Immature natural killer cell (primary cell): ENCODE results near the gene ACSL3. TPM values are rescaled to one million over a fixed set of nuclear protein-coding genes. Genes with fewer than 3 reads are reported as not detected.
"Not testable (repeated sequence)": the region's sequence is repeated elsewhere in the genome, so short reads cannot be mapped to it uniquely, and the experiment has no call there.

Source experiments
- DNase-seq, 3 donors: peaks; one replicate each; pipeline ENCODE4 v3.0.0; 2022; ENCODE audit warnings: mixed read lengths in 1 of 3
- H3K27ac Mint-ChIP-seq, 6 donors: one replicate each; pipeline ENCODE4 v1.8.0; 2020; ENCODE audit warnings: mixed read lengths in 6 of 6, mild to moderate bottlenecking in 5 of 6, inconsistent platforms in 4 of 6, moderate library complexity in 3 of 6
- H3K27me3 Mint-ChIP-seq, 3 donors: one replicate each; pipeline ENCODE4 v1.8.0; 2020 to 2021; ENCODE audit warnings: low read depth in 3 of 3, mild to moderate bottlenecking in 3 of 3, mixed read lengths in 3 of 3, moderate library complexity in 3 of 3, inconsistent platforms in 1 of 3
- H3K36me3 Mint-ChIP-seq, 3 donors: one replicate each; pipeline ENCODE4 v1.8.0; 2020; ENCODE audit warnings: mixed read lengths in 3 of 3, inconsistent platforms in 2 of 3, mild to moderate bottlenecking in 2 of 3
- H3K4me1 Mint-ChIP-seq, 2 donors: one replicate each; pipeline ENCODE4 v1.8.0; 2020; ENCODE audit warnings: inconsistent platforms in 2 of 2, mild to moderate bottlenecking in 2 of 2, mixed read lengths in 2 of 2, moderate library complexity in 1 of 2
- H3K4me3 Mint-ChIP-seq, 5 donors: one replicate each; pipeline ENCODE4 v1.8.0; 2020; ENCODE audit warnings: mild to moderate bottlenecking in 5 of 5, mixed read lengths in 5 of 5, inconsistent platforms in 3 of 5, moderate library complexity in 3 of 5
- H3K9me3 Mint-ChIP-seq, 6 donors: one replicate each; pipeline ENCODE4 v1.8.0; 2020; ENCODE audit warnings: mild to moderate bottlenecking in 6 of 6, mixed read lengths in 6 of 6, inconsistent platforms in 4 of 6, moderate library complexity in 3 of 6
- polyA plus RNA-seq, 3 donors: library from polyadenylated mRNA; unstranded; fragments of 300-500 nt; fragmentation: Illumina TruSeq; gene quantifications; one replicate each; pipeline ENCODE4 v1.2.3, GENCODE V29; 2021

Gene ACSL3
- polyA plus RNA-seq, 3 donors from 2014 or later: 25.7 to 37.4 (median 37.3) TPM

DNA sequence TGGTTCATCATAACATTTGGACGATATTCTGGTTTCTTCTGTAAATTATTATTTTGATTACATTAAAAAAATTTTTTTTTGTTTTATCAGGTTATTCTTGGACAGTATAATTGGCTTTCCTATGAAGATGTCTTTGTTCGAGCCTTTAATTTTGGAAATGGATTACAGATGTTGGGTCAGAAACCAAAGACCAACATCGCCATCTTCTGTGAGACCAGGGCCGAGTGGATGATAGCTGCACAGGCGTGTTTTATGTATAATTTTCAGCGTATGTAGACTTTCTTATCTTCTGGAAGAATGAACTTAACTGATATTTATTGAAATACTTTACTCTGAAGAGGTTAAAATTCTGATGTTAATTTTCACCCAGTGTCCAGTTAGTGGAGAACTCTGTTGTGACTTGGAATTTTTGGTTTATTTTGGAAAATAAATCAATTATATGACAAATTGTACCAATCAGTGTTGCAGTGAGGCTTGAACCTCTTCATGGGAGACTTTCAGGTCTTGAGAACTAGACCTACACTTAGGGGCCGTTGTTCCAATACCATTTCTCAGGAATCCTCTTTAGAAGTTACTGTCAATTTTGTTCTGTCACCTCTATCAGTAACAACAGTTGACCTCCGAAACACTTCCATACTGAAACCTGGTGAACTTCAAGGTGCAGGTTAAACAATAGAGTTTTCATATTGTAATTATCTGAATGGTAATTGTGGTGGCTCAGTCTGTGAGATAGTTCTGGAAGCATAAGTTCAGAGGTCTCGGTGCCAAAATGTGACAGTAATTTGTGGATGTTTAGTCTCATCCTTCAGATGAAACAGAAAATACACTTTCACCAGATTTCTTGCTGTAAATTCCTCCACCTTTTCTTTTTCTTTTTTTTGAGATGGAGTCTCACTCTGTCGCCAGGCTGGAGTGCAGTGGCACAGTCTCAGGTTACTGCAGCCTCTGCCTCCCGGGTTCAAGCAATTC lies 55.7 kb downstream of the ACSL3 start:
- no peaks in the 10 kb centered on the region for H3K27me3 Mint-ChIP-seq
- H3K9me3 Mint-ChIP-seq: no peaks in the 10 kb centered on the region
- H3K27ac Mint-ChIP-seq: no peak overlapping the region
- peaks cover 15 to 18% of the 10 kb centered on the region in 2 donors for H3K4me1 Mint-ChIP-seq
- DNase-seq: no peak
- no peak overlapping the region for H3K4me3 Mint-ChIP-seq
- H3K36me3 Mint-ChIP-seq: peaks cover 5 to 17% (median 11%) of the 10 kb centered on the region in 3 donors

GRCh38 chr2:222917212-222917611 lies 56.4 kb downstream of the ACSL3 start:
- H3K4me3 Mint-ChIP-seq, DNase-seq, H3K9me3 Mint-ChIP-seq, H3K27me3 Mint-ChIP-seq, H3K27ac Mint-ChIP-seq: not testable (repeated sequence)
- Mint-ChIP-seq H3K36me3 (peaks cover 5 to 22% (median 16%) of the 10 kb centered on the region in 3 donors), H3K4me1 (peaks cover 11% of the 10 kb centered on the region in 2 donors)

- no peak for DNase-seq
- Mint-ChIP-seq H3K27me3 (no peaks in the 10 kb centered on the region), H3K9me3 (no peaks in the 10 kb centered on the region), H3K4me1 (no peaks in the 10 kb centered on the region), H3K4me3 (no peak overlapping the region), H3K27ac (no peak overlapping the region), H3K36me3 (peaks cover 13 to 43% (median 27%) of the 10 kb centered on the region in 3 donors)
Observed at GRCh38 chr2:222919841-222920526, 59.1 kb downstream of the ACSL3 start.

DNA sequence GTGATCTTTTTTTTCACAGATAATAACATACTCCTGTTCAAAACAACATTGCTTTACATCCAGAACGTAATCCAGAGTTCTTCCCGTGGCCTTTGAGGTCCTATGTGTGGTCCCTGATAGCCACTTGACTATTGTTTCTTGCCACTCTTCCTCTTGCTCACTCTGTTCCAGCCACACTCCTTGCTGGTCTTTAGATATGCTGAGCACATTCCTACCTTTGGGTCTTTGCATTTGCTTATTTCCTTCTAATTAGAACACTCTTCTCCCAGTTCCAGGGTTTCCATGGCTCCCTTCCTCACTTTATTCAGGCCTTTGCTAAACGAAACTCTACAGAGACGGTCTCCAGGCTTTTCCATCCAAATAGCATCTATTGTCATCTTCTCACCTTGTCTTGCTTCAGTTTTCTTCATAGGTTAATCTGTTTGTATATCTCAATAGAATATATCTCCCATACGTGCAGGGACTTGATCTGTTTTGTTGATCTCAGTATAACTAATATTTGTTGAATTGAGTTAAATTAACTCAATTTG lies 59.9 kb downstream of the ACSL3 start:
- no peaks in the 10 kb centered on the region for H3K27me3 Mint-ChIP-seq
- no peaks in the 10 kb centered on the region for H3K9me3 Mint-ChIP-seq
- no peak overlapping the region for H3K4me3 Mint-ChIP-seq
- H3K36me3 Mint-ChIP-seq: peaks cover 13 to 44% (median 27%) of the 10 kb centered on the region in 3 donors
- H3K27ac Mint-ChIP-seq: peak overlapping the region in 1 of 6 donors; percentile 13
- no peak for DNase-seq
- no peaks in the 10 kb centered on the region for H3K4me1 Mint-ChIP-seq

DNA sequence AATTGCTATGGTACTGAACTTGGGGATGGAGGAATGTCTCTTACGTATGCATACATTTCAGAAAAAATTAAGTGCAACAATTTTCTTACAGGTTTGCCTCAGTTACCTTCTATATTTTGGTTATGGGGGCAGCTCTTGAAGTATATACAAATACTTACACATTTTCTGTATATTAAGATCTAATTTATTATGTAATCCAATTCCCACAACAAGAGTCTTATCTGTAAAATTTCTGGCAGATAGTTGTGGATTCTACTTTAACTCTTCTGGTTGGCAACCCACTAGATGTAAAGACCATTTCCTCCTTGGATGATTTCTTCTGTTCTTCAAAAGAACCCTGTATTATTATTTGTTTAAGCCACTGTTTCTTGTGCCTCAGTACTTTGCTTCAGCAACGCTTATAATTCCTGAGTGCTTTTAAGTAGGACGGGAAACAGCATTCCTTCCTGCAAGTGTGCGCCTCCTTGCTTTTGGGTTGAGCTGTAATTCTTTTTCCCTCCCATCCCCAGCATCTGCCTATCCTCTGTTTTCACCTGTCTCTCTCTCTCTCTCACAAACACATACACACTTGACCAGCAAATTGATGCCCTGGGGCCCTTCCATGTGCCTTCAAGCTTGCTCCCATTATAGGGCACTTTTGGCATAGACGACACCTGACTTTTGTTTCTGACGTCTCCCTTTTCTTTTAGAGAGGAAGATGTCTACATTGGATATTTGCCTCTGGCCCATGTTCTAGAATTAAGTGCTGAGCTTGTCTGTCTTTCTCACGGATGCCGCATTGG lies 61.4 kb downstream of the ACSL3 start:
- Mint-ChIP-seq H3K36me3 (peaks cover 13 to 49% (median 30%) of the 10 kb centered on the region in 3 donors), H3K27ac (no peak overlapping the region), H3K4me1 (no peaks in the 10 kb centered on the region), H3K27me3 (no peaks in the 10 kb centered on the region), H3K4me3 (no peak overlapping the region), H3K9me3 (no peaks in the 10 kb centered on the region)
- DNase-seq: no peak

GRCh38 chr2:222926915-222927314 lies 66.1 kb downstream of the ACSL3 start:
- no peak for DNase-seq
- H3K36me3 Mint-ChIP-seq: peaks cover 21 to 50% (median 27%) of the 10 kb centered on the region in 3 donors
- H3K4me3 Mint-ChIP-seq: no peak overlapping the region
- no peaks in the 10 kb centered on the region for H3K9me3 Mint-ChIP-seq
- no peaks in the 10 kb centered on the region for H3K4me1 Mint-ChIP-seq
- H3K27ac Mint-ChIP-seq: no peak overlapping the region
- H3K27me3 Mint-ChIP-seq: peaks cover 0 to 2% (median 0%) of the 10 kb centered on the region in 3 donors

- H3K9me3 Mint-ChIP-seq: no peaks in the 10 kb centered on the region
- DNase-seq: no peak
- no peaks in the 10 kb centered on the region for H3K4me1 Mint-ChIP-seq
- H3K36me3 Mint-ChIP-seq: peaks cover 19 to 47% (median 24%) of the 10 kb centered on the region in 3 donors
- H3K27me3 Mint-ChIP-seq: peaks cover 0 to 2% (median 0%) of the 10 kb centered on the region in 3 donors
- H3K4me3 Mint-ChIP-seq: no peak overlapping the region
- no peak overlapping the region for H3K27ac Mint-ChIP-seq
Observed at GRCh38 chr2:222927600-222927999, 66.8 kb downstream of the ACSL3 start.

DNA sequence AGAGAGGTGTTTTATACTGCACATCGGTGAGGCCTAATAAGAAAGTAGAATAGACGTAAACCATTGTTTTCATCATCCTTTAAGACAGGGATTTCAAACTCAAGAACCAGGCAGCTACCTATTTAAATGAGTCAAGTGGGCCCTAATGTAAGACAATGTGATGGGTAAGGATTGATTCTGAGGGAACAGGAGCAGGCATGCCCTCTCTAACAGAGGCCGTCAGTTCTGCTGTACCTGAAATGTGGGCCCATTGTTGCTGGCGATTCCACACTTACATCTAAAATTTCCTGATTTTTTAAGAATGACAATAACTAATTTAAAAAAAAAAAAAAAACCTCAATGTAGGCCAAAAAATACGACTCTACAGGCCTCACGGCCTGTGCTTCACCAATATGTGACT lies 67.5 kb downstream of the ACSL3 start:
- Mint-ChIP-seq H3K9me3 (no peaks in the 10 kb centered on the region), H3K36me3 (peaks cover 22 to 46% (median 23%) of the 10 kb centered on the region in 3 donors), H3K4me3 (no peak overlapping the region), H3K4me1 (no peaks in the 10 kb centered on the region), H3K27ac (peak overlapping the region in 1 of 6 donors; percentile 3), H3K27me3 (peaks cover 0 to 2% (median 0%) of the 10 kb centered on the region in 3 donors)
- no peak for DNase-seq

DNA sequence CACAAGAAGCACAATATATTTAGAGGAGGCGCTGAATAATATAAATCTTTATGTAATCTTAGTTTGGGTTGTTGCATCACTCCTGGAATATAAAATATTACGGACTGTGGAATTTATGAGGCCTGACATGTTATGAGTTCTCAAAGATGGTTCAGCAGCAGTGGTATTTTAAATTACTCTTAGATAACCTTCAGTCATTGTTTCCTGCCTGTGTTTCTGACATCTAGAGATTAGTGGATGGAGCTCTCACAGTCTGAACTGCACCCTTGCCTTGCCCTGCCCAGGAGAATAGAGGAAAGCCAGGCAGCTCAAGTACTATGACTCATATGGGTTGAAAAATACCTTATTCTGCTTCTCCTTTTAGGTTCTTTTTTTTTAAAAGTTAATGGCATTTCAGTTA lies 70.0 kb downstream of the ACSL3 start:
- Mint-ChIP-seq H3K9me3 (no peaks in the 10 kb centered on the region), H3K27me3 (peaks cover 0 to 2% (median 1%) of the 10 kb centered on the region in 3 donors), H3K4me3 (no peak overlapping the region), H3K36me3 (peaks cover 24 to 41% (median 27%) of the 10 kb centered on the region in 3 donors), H3K27ac (no peak overlapping the region), H3K4me1 (no peaks in the 10 kb centered on the region)
- DNase-seq: no peak

GRCh38 chr2:222931659-222932058 lies 70.8 kb downstream of the ACSL3 start:
- Mint-ChIP-seq H3K9me3 (no peaks in the 10 kb centered on the region), H3K36me3 (peaks cover 27 to 44% (median 32%) of the 10 kb centered on the region in 3 donors), H3K4me1 (no peaks in the 10 kb centered on the region), H3K27me3 (peaks cover 0 to 4% (median 2%) of the 10 kb centered on the region in 3 donors), H3K4me3 (no peak overlapping the region), H3K27ac (peak overlapping the region in 2 of 6 donors; percentile 1 to 37)
- DNase-seq: no peak

DNA sequence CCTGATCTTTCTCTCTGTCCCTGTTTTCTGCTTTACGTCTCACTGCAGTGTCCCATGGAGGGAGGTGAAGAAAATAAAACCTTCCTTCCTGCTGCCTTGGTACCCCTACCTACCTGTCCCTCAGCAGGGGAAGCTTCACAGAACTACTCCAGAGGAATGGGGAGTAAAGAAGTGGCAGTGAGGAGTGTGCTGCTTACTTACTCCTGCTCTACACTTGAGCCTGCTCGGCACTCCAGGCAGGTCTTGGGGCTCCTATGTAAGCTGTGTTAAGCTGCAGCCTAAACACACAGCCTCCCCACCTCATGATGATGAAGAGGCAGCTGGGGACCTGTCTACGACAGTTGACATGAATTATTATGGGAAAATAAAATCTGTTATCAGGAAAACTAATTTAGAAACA lies 72.6 kb downstream of the ACSL3 start:
- Mint-ChIP-seq H3K36me3 (peaks cover 34 to 49% (median 46%) of the 10 kb centered on the region in 3 donors), H3K9me3 (peaks cover 0 to 1% (median 0%) of the 10 kb centered on the region in 6 donors), H3K4me3 (no peak overlapping the region), H3K27me3 (peaks cover 0 to 4% (median 2%) of the 10 kb centered on the region in 3 donors), H3K27ac (no peak overlapping the region), H3K4me1 (no peaks in the 10 kb centered on the region)
- no peak for DNase-seq

- no peak overlapping the region for H3K4me3 Mint-ChIP-seq
Observed at GRCh38 chr2:222935688-222936298, 75.0 kb downstream of the ACSL3 start.

DNA sequence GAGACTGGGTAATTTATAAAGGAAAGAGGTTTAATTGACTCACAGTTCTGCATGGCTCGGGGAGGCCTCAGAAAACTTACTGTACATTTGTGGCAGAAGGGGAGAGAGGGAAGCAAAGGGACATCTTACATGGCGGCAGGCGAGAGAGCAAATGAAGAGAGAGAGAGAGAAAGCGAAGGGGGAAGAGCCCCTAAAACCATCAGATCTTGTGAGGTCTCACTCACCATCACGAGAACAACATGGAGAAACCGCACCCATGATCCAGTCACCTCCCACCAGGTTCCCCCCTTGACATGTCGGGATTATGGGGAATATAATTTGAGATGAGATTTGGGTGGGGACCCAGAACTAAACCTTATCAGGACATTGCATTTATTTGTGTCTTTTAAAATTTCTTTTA lies 75.9 kb downstream of the ACSL3 start:
- H3K4me3 Mint-ChIP-seq: no peak overlapping the region
- peaks cover 0 to 5% (median 1%) of the 10 kb centered on the region in 6 donors for H3K9me3 Mint-ChIP-seq
- peaks cover 0 to 4% (median 0%) of the 10 kb centered on the region in 3 donors for H3K27me3 Mint-ChIP-seq
- no peak overlapping the region for H3K27ac Mint-ChIP-seq
- peaks cover 30 to 47% (median 38%) of the 10 kb centered on the region in 3 donors for H3K36me3 Mint-ChIP-seq
- no peak for DNase-seq
- peaks cover 3 to 4% of the 10 kb centered on the region in 2 donors for H3K4me1 Mint-ChIP-seq

More at GRCh38 chr2:222935688-222936298, 75.0 kb downstream of the ACSL3 start:
- Mint-ChIP-seq H3K27ac (no peak overlapping the region), H3K27me3 (peaks cover 0 to 4% (median 2%) of the 10 kb centered on the region in 3 donors), H3K4me1 (peaks cover 3 to 4% of the 10 kb centered on the region in 2 donors), H3K36me3 (peaks cover 37 to 49% (median 45%) of the 10 kb centered on the region in 3 donors), H3K9me3 (peaks cover 0 to 5% (median 1%) of the 10 kb centered on the region in 6 donors)
- no peak for DNase-seq
